GM21737 (cell line): Measurements from ENCODE around the gene TMEM121.

Experiments used
- ATAC-seq: cut with Tn5 transposase; IDR thresholded peaks from one replicate; pipeline ENCODE4 v1.9.1; 2021; ENCODE audit warnings: mild to moderate bottlenecking, moderate library complexity; ENCODE audit not compliant: unreplicated experiment

TMEM121 gene

GRCh38 chr14:105486974-105487448 lies 39.4 kb upstream of the TMEM121 start:
- no peak for ATAC-seq

GRCh38 chr14:105487449-105487985 lies 38.9 kb upstream of the TMEM121 start:
- ATAC-seq: no peak

- no peak for ATAC-seq
These were observed 38.2 kb upstream of the TMEM121 start for GRCh38 chr14:105487986-105488777.

DNA sequence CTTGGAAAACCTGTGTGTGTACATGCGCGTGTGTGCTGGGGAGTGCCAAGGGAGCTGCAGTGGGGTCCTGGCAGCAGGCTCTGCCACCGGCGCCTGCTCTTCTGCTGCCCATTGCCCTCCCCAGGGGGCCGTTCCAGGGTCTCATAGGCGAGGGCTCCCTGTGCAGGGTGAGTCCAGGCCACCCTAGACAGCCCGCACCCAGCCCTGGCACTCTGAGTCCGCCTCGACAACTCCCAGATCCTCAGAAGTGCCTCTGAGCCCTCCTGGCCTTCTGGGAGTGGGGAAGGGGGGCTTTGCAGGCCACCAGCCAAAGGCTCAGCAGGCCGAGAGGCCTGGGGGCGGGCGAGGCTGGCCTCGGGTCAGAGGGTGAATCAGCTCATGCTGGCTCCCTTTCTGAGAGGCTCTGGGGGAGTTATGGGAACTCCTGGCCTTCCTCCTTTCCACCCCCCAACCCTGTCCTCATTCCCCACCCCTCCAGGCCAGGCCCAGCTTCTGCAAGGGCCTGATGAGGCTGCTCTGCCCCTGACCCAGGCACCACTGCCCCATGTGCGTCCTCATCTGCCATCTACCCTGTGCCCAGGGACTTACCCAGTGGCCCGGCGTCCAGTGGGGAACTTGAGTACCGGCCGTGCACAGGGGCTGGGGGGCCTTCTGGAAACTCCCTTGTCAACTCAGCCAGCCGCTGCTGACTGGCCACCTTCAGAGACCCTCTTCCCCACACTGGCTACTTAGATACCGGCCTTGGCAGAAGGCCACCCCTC lies 37.4 kb upstream of the TMEM121 start:
- ATAC-seq: no peak

GRCh38 chr14:105489542-105490266 lies 36.7 kb upstream of the TMEM121 start:
- ATAC-seq: no peak

DNA sequence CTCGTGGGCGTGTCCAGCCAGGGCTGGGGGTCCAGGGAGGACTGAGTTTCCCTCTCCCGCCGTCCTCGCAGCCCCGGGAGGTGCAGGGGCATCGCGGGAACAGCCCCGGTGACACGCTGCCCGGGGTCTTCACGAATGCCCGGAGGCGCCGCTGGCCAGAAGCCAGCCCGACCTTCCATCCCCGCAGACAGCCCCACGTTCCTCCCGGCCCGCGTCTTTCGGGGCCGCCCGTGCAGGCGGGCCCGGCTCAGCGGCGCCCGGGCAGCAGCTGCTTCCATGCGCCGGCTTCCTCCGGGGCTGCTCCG lies 36.2 kb upstream of the TMEM121 start:
- peak; percentile 0 for ATAC-seq

- peak; percentile 55 for ATAC-seq
These were observed 35.6 kb upstream of the TMEM121 start, which contains the start of gene TEDC1 for GRCh38 chr14:105490572-105491365. Gene TEDC1 (plus strand): TSS chr14:105491246. CDS start chr14:105491376, 130 bp downstream.

- peak; percentile 5 for ATAC-seq
These were observed 34.9 kb upstream of the TMEM121 start for GRCh38 chr14:105491366-105491973.

DNA sequence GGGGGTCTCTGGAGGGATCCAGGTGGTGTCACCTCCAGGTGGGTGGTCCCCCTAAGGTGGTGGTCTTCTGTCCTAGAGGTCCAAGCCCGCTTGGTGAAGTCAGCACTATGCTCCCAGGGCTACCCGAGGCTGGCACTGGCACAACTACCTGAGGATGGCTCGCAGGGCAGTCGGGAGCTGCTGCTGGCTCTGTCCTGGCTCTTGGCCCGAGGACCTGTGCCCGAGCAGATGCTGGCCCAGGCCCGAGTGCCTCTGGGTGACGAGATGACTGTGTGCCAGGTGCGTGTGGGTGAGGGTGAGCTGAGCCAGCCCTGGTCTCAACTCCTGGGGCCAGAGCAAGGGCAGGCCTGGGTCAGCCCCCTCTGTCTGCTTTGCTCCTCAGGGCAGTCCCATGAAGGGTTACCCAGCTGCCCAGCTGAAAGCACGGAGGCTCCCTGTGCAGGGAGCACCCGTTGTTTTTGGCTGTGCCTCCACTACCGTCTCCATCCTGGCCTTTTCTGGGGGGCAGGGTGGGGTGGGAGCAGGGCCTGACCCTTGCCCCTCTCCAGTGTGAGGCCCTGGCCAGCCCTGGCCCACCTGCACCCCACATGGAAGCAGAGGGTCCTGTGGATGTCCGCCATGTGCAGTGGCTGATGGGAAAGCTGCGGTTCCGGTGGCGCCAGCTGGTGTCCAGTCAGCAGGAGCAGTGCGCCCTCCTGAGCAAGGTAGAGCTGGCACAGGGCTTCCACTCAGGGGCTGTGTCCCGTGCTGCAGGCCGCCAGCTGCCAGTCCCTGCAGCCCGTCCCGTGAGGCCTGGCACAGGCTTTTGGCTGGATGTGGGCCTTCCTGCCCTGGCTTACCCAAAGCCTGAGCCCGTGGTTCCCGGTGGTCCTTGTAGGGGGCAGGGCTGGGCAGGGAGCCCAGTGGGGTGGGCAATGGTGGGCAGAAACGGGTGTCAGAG lies 34.1 kb upstream of the TMEM121 start:
- no peak for ATAC-seq

GRCh38 chr14:105492971-105493871 lies 33.2 kb upstream of the TMEM121 start:
- ATAC-seq: no peak

GRCh38 chr14:105493921-105494605 lies 32.3 kb upstream of the TMEM121 start:
- no peak for ATAC-seq

DNA sequence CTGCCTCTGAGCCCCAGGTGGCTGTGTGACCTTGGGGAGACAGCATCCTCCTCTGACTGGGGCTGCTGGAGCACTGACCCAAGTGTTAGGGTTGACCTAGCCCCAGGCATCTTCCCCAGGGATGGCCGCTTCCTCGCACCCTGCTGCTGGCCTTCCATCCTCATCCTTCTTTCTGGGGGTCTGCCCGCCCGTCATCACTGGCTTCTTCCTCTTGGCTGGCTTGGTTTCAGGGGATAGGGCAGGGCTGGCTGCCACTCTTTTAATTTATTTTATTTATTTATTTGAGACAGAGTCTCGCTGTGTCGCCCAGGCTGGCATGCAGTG lies 31.8 kb upstream of the TMEM121 start:
- ATAC-seq: no peak

GRCh38 chr14:105495101-105495989 lies 31.0 kb upstream of the TMEM121 start:
- ATAC-seq: no peak

DNA sequence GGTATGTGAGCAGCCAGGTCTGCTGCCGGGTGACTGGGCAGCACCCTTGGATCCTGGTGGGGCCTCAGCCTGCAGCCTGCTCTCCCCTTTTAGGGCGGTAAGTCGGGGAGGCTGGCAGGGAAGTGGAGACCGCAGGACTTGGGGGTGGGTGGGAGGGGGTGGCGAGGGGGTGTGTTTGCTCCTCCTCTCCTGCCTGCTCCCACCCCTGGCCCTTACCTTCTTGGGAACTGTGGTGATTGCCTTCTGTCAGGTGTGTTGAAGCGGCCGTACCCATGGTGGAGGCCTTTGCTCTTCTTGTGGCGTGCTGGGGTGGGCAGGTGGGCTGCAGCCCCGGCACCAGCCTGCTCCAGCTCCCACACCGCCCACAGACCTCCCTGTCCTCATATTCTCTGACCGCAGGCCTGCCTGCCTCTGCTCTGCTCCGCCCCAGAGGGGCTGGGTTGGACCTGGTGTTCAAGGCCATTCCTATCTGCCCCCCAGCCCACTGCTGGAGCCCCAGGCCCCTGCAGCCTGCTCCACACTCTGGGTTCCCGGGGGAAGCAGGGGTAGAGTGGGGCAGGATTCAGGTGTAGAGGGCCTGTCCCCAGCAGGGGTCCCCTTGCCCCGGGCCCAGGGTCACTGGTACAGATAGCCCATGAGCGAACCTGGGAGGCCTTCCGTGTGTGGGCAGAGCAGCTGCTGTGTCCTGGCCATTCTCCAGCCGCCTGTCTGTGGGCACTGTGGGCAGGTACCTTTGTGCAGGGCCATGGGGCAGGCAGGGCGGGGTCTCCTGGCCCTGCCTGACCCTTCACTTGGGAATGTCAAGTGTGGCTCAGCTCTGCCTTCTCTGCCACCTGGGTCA lies 30.2 kb upstream of the TMEM121 start:
- ATAC-seq: no peak

DNA sequence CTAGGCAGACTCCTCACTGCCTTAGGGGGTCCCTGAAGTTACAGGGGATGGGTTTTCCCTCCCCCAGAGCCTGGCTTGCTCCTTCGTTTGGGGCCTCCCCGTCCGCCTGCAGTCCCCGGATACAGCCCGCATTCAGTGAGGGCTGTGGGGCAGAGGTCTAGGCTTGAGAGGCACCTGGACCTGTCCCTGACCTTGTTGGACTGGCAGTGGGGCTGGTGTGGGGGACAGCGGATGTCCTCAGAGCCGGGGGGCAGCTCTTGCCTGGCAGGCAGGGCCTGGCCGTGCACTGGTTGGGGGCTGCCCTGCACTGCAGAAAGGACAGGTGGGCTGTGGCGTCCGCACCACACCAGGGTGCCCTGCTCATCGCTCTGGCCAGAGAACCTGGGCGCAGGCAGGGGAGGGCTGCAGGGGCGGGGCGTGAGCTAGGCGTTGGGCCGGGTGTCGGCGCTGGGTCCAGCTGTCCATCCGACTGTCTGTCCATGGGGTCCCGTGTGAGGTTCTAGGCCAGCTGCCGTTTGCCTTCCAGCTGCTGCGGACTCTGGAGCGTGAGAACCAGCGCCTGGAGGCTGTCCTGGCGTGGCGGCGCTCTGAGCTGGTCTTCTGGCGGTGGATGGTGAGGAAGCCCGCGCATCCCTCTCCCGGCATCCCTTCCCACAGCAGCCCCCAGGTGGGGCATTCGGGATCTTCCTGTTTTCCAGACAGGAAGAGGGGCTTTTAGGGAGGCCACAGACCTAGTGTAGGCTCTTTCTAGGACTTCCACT lies 29.4 kb upstream of the TMEM121 start:
- ATAC-seq: no peak
